ENCODE data around the gene BCR.

Gene BCR

GRCh38 chr22:23261900-23262450 lies 81.7 kb downstream of the BCR start:
- Histone ChIP-seq H3K27me3 (ENCODE audit: control insufficient read depth, insufficient read depth, low read length, poor library complexity, severe bottlenecking) (no peaks in the 10 kb centered on the region), H3K9me3 (ENCODE audit: control insufficient read depth, low read length) (no peaks in the 10 kb centered on the region), H3K4me1 (ENCODE audit: control insufficient read depth, insufficient read depth, low read length) (no peaks in the 10 kb centered on the region), H3K36me3 (ENCODE audit: control insufficient read depth, insufficient read depth, low read length) (peaks cover 9% of the 10 kb centered on the region), H3K27ac (ENCODE audit: insufficient read depth, low read depth, low read length, poor library complexity, severe bottlenecking) (no peak overlapping the region), H3K4me3 (ENCODE audit: insufficient read depth, low read depth, low read length) (no peak overlapping the region)
- WGBS, 2 experiments = 86 to 87% methylated on average over 10 of the region's 10 CpGs

GRCh38 chr22:23262518-23263332 lies 82.4 kb downstream of the BCR start:
- Histone ChIP-seq H3K27me3 (ENCODE audit: control insufficient read depth, insufficient read depth, low read length, poor library complexity, severe bottlenecking) (no peaks in the 10 kb centered on the region), H3K4me1 (ENCODE audit: control insufficient read depth, insufficient read depth, low read length) (no peaks in the 10 kb centered on the region), H3K36me3 (ENCODE audit: control insufficient read depth, insufficient read depth, low read length) (peaks cover 9% of the 10 kb centered on the region), H3K9me3 (ENCODE audit: control insufficient read depth, low read length) (no peaks in the 10 kb centered on the region), H3K4me3 (ENCODE audit: insufficient read depth, low read depth, low read length) (no peak overlapping the region), H3K27ac (ENCODE audit: insufficient read depth, low read depth, low read length, poor library complexity, severe bottlenecking) (no peak overlapping the region)
- 85 to 86% methylated on average over 59 to 60 of the region's 60 CpGs for WGBS, 2 experiments

GRCh38 chr22:23263651-23264555 lies 83.6 kb downstream of the BCR start:
- no peak overlapping the region for H3K27ac ChIP-seq (ENCODE audit: insufficient read depth, low read depth, low read length, poor library complexity, severe bottlenecking)
- no peak overlapping the region for H3K4me3 ChIP-seq (ENCODE audit: insufficient read depth, low read depth, low read length)
- no peaks in the 10 kb centered on the region for H3K9me3 ChIP-seq (ENCODE audit: control insufficient read depth, low read length)
- WGBS, 2 experiments = 92 to 93% methylated on average over 20 of the region's 20 CpGs
- H3K4me1 ChIP-seq (ENCODE audit: control insufficient read depth, insufficient read depth, low read length) = no peaks in the 10 kb centered on the region
- no peaks in the 10 kb centered on the region for H3K27me3 ChIP-seq (ENCODE audit: control insufficient read depth, insufficient read depth, low read length, poor library complexity, severe bottlenecking)
- peaks cover 9% of the 10 kb centered on the region for H3K36me3 ChIP-seq (ENCODE audit: control insufficient read depth, insufficient read depth, low read length)

GRCh38 chr22:23264610-23265367 lies 84.5 kb downstream of the BCR start:
- no peak overlapping the region for H3K27ac ChIP-seq (ENCODE audit: insufficient read depth, low read depth, low read length, poor library complexity, severe bottlenecking)
- peaks cover 9% of the 10 kb centered on the region for H3K36me3 ChIP-seq (ENCODE audit: control insufficient read depth, insufficient read depth, low read length)
- H3K4me1 ChIP-seq (ENCODE audit: control insufficient read depth, insufficient read depth, low read length) = peaks cover 2% of the 10 kb centered on the region
- WGBS, 2 experiments = 91 to 93% methylated on average over 19 of the region's 19 CpGs
- no peaks in the 10 kb centered on the region for H3K9me3 ChIP-seq (ENCODE audit: control insufficient read depth, low read length)
- H3K4me3 ChIP-seq (ENCODE audit: insufficient read depth, low read depth, low read length) = no peak overlapping the region
- H3K27me3 ChIP-seq (ENCODE audit: control insufficient read depth, insufficient read depth, low read length, poor library complexity, severe bottlenecking) = no peaks in the 10 kb centered on the region

- Histone ChIP-seq H3K4me1 (ENCODE audit: control insufficient read depth, insufficient read depth, low read length) (peaks cover 4% of the 10 kb centered on the region), H3K4me3 (ENCODE audit: insufficient read depth, low read depth, low read length) (no peak overlapping the region), H3K27me3 (ENCODE audit: control insufficient read depth, insufficient read depth, low read length, poor library complexity, severe bottlenecking) (no peaks in the 10 kb centered on the region), H3K27ac (ENCODE audit: insufficient read depth, low read depth, low read length, poor library complexity, severe bottlenecking) (no peak overlapping the region), H3K36me3 (ENCODE audit: control insufficient read depth, insufficient read depth, low read length) (peaks cover 9% of the 10 kb centered on the region), H3K9me3 (ENCODE audit: control insufficient read depth, low read length) (no peaks in the 10 kb centered on the region)
- 95 to 97% methylated on average over 7 of the region's 7 CpGs for WGBS, 2 experiments
Observed at GRCh38 chr22:23265368-23265700, 85.0 kb downstream of the BCR start.

GRCh38 chr22:23266780-23267179 lies 86.5 kb downstream of the BCR start:
- no peak overlapping the region for H3K4me3 ChIP-seq (ENCODE audit: insufficient read depth, low read depth, low read length)
- whole genome bisulfite sequencing, 2 experiments = 90 to 96% methylated on average over 4 of the region's 4 CpGs
- H3K27me3 ChIP-seq (ENCODE audit: control insufficient read depth, insufficient read depth, low read length, poor library complexity, severe bottlenecking) = no peaks in the 10 kb centered on the region
- H3K36me3 ChIP-seq (ENCODE audit: control insufficient read depth, insufficient read depth, low read length) = peaks cover 9% of the 10 kb centered on the region
- H3K27ac ChIP-seq (ENCODE audit: insufficient read depth, low read depth, low read length, poor library complexity, severe bottlenecking) = no peak overlapping the region
- H3K9me3 ChIP-seq (ENCODE audit: control insufficient read depth, low read length) = no peaks in the 10 kb centered on the region
- H3K4me1 ChIP-seq (ENCODE audit: control insufficient read depth, insufficient read depth, low read length) = peaks cover 4% of the 10 kb centered on the region

- H3K27me3 ChIP-seq (ENCODE audit: control insufficient read depth, insufficient read depth, low read length, poor library complexity, severe bottlenecking) = no peaks in the 10 kb centered on the region
- H3K4me3 ChIP-seq (ENCODE audit: insufficient read depth, low read depth, low read length) = no peak overlapping the region
- no peak overlapping the region for H3K27ac ChIP-seq (ENCODE audit: insufficient read depth, low read depth, low read length, poor library complexity, severe bottlenecking)
- WGBS, 2 experiments = 85 to 88% methylated on average over 11 of the region's 11 CpGs
- H3K36me3 ChIP-seq (ENCODE audit: control insufficient read depth, insufficient read depth, low read length) = peaks cover 9% of the 10 kb centered on the region
- no peaks in the 10 kb centered on the region for H3K9me3 ChIP-seq (ENCODE audit: control insufficient read depth, low read length)
- peaks cover 4% of the 10 kb centered on the region for H3K4me1 ChIP-seq (ENCODE audit: control insufficient read depth, insufficient read depth, low read length)
Observed at GRCh38 chr22:23267226-23268043, 87.1 kb downstream of the BCR start.

- H3K9me3 ChIP-seq (ENCODE audit: control insufficient read depth, low read length) = no peaks in the 10 kb centered on the region
- H3K27ac ChIP-seq (ENCODE audit: insufficient read depth, low read depth, low read length, poor library complexity, severe bottlenecking) = no peak overlapping the region
- WGBS, 2 experiments = 81 to 84% methylated on average over 22 of the region's 22 CpGs
- no peaks in the 10 kb centered on the region for H3K27me3 ChIP-seq (ENCODE audit: control insufficient read depth, insufficient read depth, low read length, poor library complexity, severe bottlenecking)
- H3K4me1 ChIP-seq (ENCODE audit: control insufficient read depth, insufficient read depth, low read length) = peaks cover 4% of the 10 kb centered on the region
- peaks cover 11% of the 10 kb centered on the region for H3K36me3 ChIP-seq (ENCODE audit: control insufficient read depth, insufficient read depth, low read length)
- H3K4me3 ChIP-seq (ENCODE audit: insufficient read depth, low read depth, low read length) = no peak overlapping the region
Observed at GRCh38 chr22:23268139-23268712, 87.9 kb downstream of the BCR start.

GRCh38 chr22:23268877-23269276 lies 88.6 kb downstream of the BCR start:
- Histone ChIP-seq H3K27me3 (ENCODE audit: control insufficient read depth, insufficient read depth, low read length, poor library complexity, severe bottlenecking) (no peaks in the 10 kb centered on the region), H3K36me3 (ENCODE audit: control insufficient read depth, insufficient read depth, low read length) (peaks cover 13% of the 10 kb centered on the region), H3K27ac (ENCODE audit: insufficient read depth, low read depth, low read length, poor library complexity, severe bottlenecking) (no peak overlapping the region), H3K9me3 (ENCODE audit: control insufficient read depth, low read length) (no peaks in the 10 kb centered on the region), H3K4me3 (ENCODE audit: insufficient read depth, low read depth, low read length) (no peak overlapping the region), H3K4me1 (ENCODE audit: control insufficient read depth, insufficient read depth, low read length) (peaks cover 4% of the 10 kb centered on the region)
- 90 to 92% methylated on average over 7 of the region's 7 CpGs for WGBS, 2 experiments

All from ectodermal cell (in vitro differentiated cells).